Hepatocyte (in vitro differentiated cells): ENCODE data around the gene BAZ1B. TPM values are rescaled to one million over a fixed set of nuclear protein-coding genes. Genes with fewer than 3 reads are reported as not detected.

Source experiments
- DNase-seq: peaks from one replicate; pipeline ENCODE4 v3.0.0-alpha.2; 2016; ENCODE audit warnings: low spot score
- H2AFZ ChIP-seq: fragments of 200-600 bp; sonication (generic); 2 replicates; pipeline ENCODE4 v1.6.0; 2016; ENCODE audit warnings: antibody characterized with exemption, mild to moderate bottlenecking
- H3K27ac ChIP-seq: fragments of 200-600 bp; sonication (generic); 2 replicates; pipeline ENCODE4 v1.5.1; 2016; ENCODE audit warnings: mild to moderate bottlenecking
- H3K27me3 ChIP-seq: fragments of 200-600 bp; sonication (generic); 2 replicates; pipeline ENCODE4 v1.6.1; 2016
- H3K36me3 ChIP-seq: fragments of 200-600 bp; sonication (generic); replicated peaks from 2 replicates; pipeline ENCODE4 v1.5.1; 2016; ENCODE audit warnings: low read depth; ENCODE audit not compliant: insufficient read depth
- H3K4me1 ChIP-seq: fragments of 200-600 bp; sonication (generic); 2 replicates; pipeline ENCODE4 v1.5.1; 2016; ENCODE audit warnings: mild to moderate bottlenecking, moderate library complexity; ENCODE audit not compliant: insufficient read depth
- H3K4me2 ChIP-seq: fragments of 200-600 bp; sonication (generic); 2 replicates; pipeline ENCODE4 v1.6.0; 2016
- H3K4me3 ChIP-seq: fragments of 200-600 bp; sonication (generic); 2 replicates; pipeline ENCODE4 v1.5.1; 2016; ENCODE audit warnings: mild to moderate bottlenecking
- H3K79me2 ChIP-seq: fragments of 200-600 bp; sonication (generic); 2 replicates; pipeline ENCODE4 v1.6.0; 2017; ENCODE audit warnings: mild to moderate bottlenecking
- H3K9me2 ChIP-seq: fragments of 200-600 bp; sonication (generic); replicated peaks from 2 replicates; pipeline ENCODE4 v1.6.0; 2017; ENCODE audit warnings: mild to moderate bottlenecking; ENCODE audit not compliant: insufficient read depth
- H3K9me3 ChIP-seq: fragments of 200-600 bp; sonication (generic); 2 replicates; pipeline ENCODE4 v1.5.1; 2016; ENCODE audit warnings: low read depth, mild to moderate bottlenecking
- H4K20me1 ChIP-seq: fragments of 200-600 bp; sonication (generic); 2 replicates; pipeline ENCODE4 v1.6.0; 2016; ENCODE audit warnings: mild to moderate bottlenecking; ENCODE audit not compliant: insufficient read depth, poor library complexity, severe bottlenecking
- EZH2 ChIP-seq: fragments of 200-600 bp; sonication (generic); IDR thresholded peaks from 2 replicates; pipeline ENCODE4 v1.6.1; 2016; ENCODE audit warnings: antibody characterized with exemption, mild to moderate bottlenecking, borderline replicate concordance
- EZH2phosphoT487 ChIP-seq: fragments of 200-600 bp; sonication (generic); IDR thresholded peaks from one replicate; pipeline ENCODE4 v1.6.1; 2018; ENCODE audit warnings: antibody characterized with exemption, mild to moderate bottlenecking, low read depth, moderate library complexity; ENCODE audit not compliant: unreplicated experiment, severe bottlenecking
- WGBS: methylation state at CpG from one replicate; pipeline ENCODE4 v1.1.6; 2016; ENCODE audit warnings: low lambda C conversion rate; ENCODE audit errors: missing lambda C conversion rate; 5-methylcytosine and 5-hydroxymethylcytosine counted together
- polyA plus RNA-seq: library from polyadenylated mRNA; unstranded; fragments of >200 nt; fragmentation: Nextera tagmentation; extraction: Ambion mirVana; gene quantifications from 2 replicates; pipeline ENCODE4 v1.2.1, GENCODE V29; 2016
- total RNA-seq: library from RNA; depleted of rRNA; stranded (reverse); fragments of >200 nt; gene quantifications from 2 replicates; pipeline ENCODE4 v1.2.3, GENCODE V29; 2014
- TF ChIP-seq, protein P1 (sequence below): fragments of 200-600 bp; sonication (generic); IDR thresholded peaks from 2 replicates; pipeline ENCODE4 v1.5.1; 2016; ENCODE audit warnings: antibody characterized with exemption, mild to moderate bottlenecking; ENCODE audit not compliant: poor library complexity

Gene BAZ1B, protein sequence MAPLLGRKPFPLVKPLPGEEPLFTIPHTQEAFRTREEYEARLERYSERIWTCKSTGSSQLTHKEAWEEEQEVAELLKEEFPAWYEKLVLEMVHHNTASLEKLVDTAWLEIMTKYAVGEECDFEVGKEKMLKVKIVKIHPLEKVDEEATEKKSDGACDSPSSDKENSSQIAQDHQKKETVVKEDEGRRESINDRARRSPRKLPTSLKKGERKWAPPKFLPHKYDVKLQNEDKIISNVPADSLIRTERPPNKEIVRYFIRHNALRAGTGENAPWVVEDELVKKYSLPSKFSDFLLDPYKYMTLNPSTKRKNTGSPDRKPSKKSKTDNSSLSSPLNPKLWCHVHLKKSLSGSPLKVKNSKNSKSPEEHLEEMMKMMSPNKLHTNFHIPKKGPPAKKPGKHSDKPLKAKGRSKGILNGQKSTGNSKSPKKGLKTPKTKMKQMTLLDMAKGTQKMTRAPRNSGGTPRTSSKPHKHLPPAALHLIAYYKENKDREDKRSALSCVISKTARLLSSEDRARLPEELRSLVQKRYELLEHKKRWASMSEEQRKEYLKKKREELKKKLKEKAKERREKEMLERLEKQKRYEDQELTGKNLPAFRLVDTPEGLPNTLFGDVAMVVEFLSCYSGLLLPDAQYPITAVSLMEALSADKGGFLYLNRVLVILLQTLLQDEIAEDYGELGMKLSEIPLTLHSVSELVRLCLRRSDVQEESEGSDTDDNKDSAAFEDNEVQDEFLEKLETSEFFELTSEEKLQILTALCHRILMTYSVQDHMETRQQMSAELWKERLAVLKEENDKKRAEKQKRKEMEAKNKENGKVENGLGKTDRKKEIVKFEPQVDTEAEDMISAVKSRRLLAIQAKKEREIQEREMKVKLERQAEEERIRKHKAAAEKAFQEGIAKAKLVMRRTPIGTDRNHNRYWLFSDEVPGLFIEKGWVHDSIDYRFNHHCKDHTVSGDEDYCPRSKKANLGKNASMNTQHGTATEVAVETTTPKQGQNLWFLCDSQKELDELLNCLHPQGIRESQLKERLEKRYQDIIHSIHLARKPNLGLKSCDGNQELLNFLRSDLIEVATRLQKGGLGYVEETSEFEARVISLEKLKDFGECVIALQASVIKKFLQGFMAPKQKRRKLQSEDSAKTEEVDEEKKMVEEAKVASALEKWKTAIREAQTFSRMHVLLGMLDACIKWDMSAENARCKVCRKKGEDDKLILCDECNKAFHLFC (N-terminal part only)
- total RNA-seq = 40.7 and 44.7 TPM in 2 replicates
- polyA plus RNA-seq = 16.7 TPM in 2 replicates

DNA sequence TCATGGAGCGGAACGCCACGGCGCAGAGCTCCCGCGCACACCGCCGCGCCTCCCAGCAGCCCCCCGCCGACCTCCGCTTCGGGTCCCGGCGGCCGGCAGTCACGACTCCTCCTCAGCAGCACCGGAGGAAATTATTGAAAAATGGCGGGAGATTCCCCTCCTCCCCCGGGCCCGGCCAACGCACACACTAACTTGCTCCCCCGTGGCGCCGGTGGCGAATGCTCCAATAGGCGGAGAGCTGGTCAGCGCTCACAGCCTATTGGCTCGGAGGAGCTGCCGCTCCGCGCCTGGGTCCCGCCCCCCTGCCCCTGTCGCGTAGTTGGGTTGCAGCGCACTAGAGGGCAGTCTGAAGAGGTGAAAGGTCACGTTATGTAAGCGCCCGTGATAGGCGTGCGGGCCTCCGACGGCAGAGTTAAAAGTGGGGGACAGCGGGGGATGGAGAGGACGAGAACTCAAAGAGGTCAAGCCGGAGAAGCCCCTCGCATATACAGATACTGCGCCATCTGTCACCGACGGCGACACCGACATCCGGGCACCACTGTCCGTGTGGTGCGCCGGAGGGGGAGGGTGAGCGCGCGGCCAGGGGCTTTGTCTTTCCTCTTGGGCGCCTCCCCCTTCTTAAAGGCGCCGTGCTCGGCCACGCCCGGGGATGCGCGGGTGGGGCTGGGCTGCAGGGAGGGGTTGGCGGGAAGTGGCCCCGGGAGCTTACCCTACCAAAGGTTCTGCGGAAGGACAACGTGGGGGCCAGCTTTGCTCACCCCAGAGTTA is at the start of gene BAZ1B:
Gene BAZ1B (minus strand): TSS at position 189 of the 768 bp plus-strand sequence. CDS start 360 bp downstream, outside the sequence.
- peak within 1 kb of the TSS; percentile 79 for H3K4me2 ChIP-seq
- H3K27ac ChIP-seq = peak within 1 kb of the TSS; percentile 89
- TF ChIP-seq EZH2phosphoT487 (no peak), EZH2 (no peak)
- TF ChIP-seq, protein P1, sequence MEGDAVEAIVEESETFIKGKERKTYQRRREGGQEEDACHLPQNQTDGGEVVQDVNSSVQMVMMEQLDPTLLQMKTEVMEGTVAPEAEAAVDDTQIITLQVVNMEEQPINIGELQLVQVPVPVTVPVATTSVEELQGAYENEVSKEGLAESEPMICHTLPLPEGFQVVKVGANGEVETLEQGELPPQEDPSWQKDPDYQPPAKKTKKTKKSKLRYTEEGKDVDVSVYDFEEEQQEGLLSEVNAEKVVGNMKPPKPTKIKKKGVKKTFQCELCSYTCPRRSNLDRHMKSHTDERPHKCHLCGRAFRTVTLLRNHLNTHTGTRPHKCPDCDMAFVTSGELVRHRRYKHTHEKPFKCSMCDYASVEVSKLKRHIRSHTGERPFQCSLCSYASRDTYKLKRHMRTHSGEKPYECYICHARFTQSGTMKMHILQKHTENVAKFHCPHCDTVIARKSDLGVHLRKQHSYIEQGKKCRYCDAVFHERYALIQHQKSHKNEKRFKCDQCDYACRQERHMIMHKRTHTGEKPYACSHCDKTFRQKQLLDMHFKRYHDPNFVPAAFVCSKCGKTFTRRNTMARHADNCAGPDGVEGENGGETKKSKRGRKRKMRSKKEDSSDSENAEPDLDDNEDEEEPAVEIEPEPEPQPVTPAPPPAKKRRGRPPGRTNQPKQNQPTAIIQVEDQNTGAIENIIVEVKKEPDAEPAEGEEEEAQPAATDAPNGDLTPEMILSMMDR = peak; percentile 4
- H3K36me3 ChIP-seq = no peaks in the 10 kb centered on the region
- H3K9me3 ChIP-seq = no peaks in the 10 kb centered on the region
- H2AFZ ChIP-seq = peak within 1 kb of the TSS; percentile 58
- H3K4me3 ChIP-seq = peak within 1 kb of the TSS; percentile 87
- H3K9me2 ChIP-seq = no peaks in the 10 kb centered on the region
- 2% methylated on average over 55 of the region's 71 CpGs for WGBS
- peak; percentile 98 for DNase-seq
- peaks cover 47% of the 10 kb centered on the region for H3K79me2 ChIP-seq
- peaks cover 17% of the 10 kb centered on the region for H3K4me1 ChIP-seq
- peaks cover 37% of the 10 kb centered on the region for H4K20me1 ChIP-seq
- H3K27me3 ChIP-seq = no peaks in the 10 kb centered on the region

DNA sequence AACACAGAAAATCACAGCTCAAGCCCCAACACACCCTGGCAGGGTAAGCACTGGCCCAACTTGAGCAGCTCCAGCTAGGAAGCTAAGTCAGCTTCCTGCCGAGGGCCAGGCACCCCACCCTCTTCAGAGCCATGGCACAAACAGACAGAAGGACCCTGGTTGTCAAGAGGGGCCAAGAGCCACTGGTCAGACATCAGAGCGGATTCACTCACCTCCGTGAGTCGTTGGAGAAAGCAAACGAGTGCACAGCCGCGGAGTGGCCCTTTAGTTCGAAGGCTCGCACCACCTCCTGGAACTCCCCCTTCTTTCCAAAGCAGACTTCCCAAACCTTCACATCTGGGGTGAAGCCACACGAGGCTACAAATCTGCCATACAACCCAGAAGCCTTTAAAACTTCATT is 48.9 kb upstream of the BAZ1B start:
- no peak for DNase-seq
- Histone ChIP-seq H3K27ac (no peak overlapping the region), H3K36me3 (no peaks in the 10 kb centered on the region), H3K4me3 (no peak overlapping the region), H2AFZ (no peak overlapping the region), H3K4me1 (no peaks in the 10 kb centered on the region), H4K20me1 (peaks cover 8% of the 10 kb centered on the region), H3K27me3 (no peaks in the 10 kb centered on the region), H3K9me2 (no peaks in the 10 kb centered on the region), H3K79me2 (peaks cover 14% of the 10 kb centered on the region), H3K4me2 (no peak overlapping the region), H3K9me3 (no peaks in the 10 kb centered on the region)
- no peak for TF ChIP-seq EZH2
- TF ChIP-seq, protein P1 = no peak
- no peak for TF ChIP-seq EZH2phosphoT487
- 96% methylated on average over 10 of the region's 10 CpGs for WGBS

DNA sequence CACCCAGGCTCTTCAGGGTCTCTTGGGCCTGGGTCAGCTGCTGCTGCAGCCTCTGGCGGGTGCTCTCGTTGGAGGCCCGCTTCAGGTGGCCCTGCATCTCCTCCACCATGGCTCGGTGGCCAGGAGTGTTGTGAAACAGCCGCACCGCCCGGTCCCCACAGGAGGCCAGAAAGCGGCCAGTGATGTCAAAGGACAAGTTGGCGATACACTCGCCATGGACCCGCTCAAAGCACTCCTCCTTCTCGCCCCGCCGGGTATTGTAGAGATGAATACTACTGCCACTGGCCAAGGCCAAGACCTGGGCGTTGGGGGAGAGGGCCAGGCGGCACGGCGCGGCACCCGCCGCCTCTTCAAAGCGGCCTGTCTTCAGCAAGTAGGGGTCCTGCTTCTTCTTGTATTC is 48.4 kb upstream of the BAZ1B start:
- no peak for DNase-seq
- Histone ChIP-seq H3K4me3 (no peak overlapping the region), H3K9me3 (no peaks in the 10 kb centered on the region), H3K9me2 (no peaks in the 10 kb centered on the region), H3K4me1 (no peaks in the 10 kb centered on the region), H3K79me2 (peaks cover 9% of the 10 kb centered on the region), H3K4me2 (no peak overlapping the region), H3K36me3 (no peaks in the 10 kb centered on the region), H4K20me1 (peaks cover 6% of the 10 kb centered on the region), H3K27me3 (no peaks in the 10 kb centered on the region), H3K27ac (no peak overlapping the region), H2AFZ (no peak overlapping the region)
- TF ChIP-seq, protein P1 = no peak
- TF ChIP-seq EZH2 = no peak
- TF ChIP-seq EZH2phosphoT487 = no peak
- 98% methylated on average over 21 of the region's 22 CpGs for WGBS
